MCF 10A (cell line): ENCODE measurements around the gene TPST1. TPM values are rescaled to one million over a fixed set of nuclear protein-coding genes. Genes with fewer than 3 reads are reported as not detected.

ENCODE experiments used
- BruUV-seq: library from RNA; stranded (reverse); fragments of 400-500 nt; replicated peaks from 2 replicates; lab custom pipeline; 2021; lab: Mats Ljungman, UMichigan
- CTCF ChIA-PET: fragments of 300-600 bp; sonication (Branson Sonifier 250); formaldehyde crosslinking; extraction: SDS; loops from one replicate; lab custom pipeline; 2021; ENCODE audit warnings: antibody characterized with exemption, inconsistent platforms; lab: Yijun Ruan, JAX
- POLR2A ChIA-PET: fragments of 300-600, 350-650 bp; sonication (Branson Sonifier 250); formaldehyde crosslinking; extraction: SDS; loops from one replicate; lab custom pipeline; 2020; ENCODE audit warnings: antibody characterized with exemption, inconsistent platforms; lab: Yijun Ruan, JAX
- DNase-seq: peaks from one replicate; pipeline ENCODE4 v3.0.0-alpha.2; 2018; ENCODE audit not compliant: unreplicated experiment
- H3K27ac Mint-ChIP-seq: one replicate; pipeline ENCODE4 v1.8.0; 2022; ENCODE audit warnings: mild to moderate bottlenecking, low read depth, mixed read lengths; ENCODE audit not compliant: unreplicated experiment
- H3K27me3 Mint-ChIP-seq: one replicate; pipeline ENCODE4 v1.8.0; 2022; ENCODE audit warnings: mixed read lengths; ENCODE audit not compliant: insufficient read depth, unreplicated experiment
- H3K36me3 Mint-ChIP-seq: one replicate; pipeline ENCODE4 v1.8.0; 2022; ENCODE audit warnings: mild to moderate bottlenecking, moderate library complexity, mixed read lengths; ENCODE audit not compliant: insufficient read depth, unreplicated experiment
- H3K4me1 Mint-ChIP-seq: one replicate; pipeline ENCODE4 v1.8.0; 2022; ENCODE audit warnings: mixed read lengths; ENCODE audit not compliant: insufficient read depth, unreplicated experiment
- H3K4me3 Mint-ChIP-seq: one replicate; pipeline ENCODE4 v1.8.0; 2022; ENCODE audit warnings: mild to moderate bottlenecking, moderate library complexity, mixed read lengths; ENCODE audit not compliant: unreplicated experiment
- H3K9me3 Mint-ChIP-seq: one replicate; pipeline ENCODE4 v1.8.0; 2022; ENCODE audit warnings: mixed read lengths; ENCODE audit not compliant: unreplicated experiment
- CTCF ChIP-seq: fragments of 200-600 bp; IDR thresholded peaks from one replicate; pipeline ENCODE4 v1.8.0; 2022; ENCODE audit warnings: antibody characterized with exemption, mild to moderate bottlenecking; ENCODE audit not compliant: unreplicated experiment
- intact Hi-C: fragments of 100-400 bp; cut with micrococcal nuclease; formaldehyde crosslinking; loops from 2 replicates; pipeline ENCODE4 v1.14.1; 2022
- total RNA-seq: library from RNA; stranded (reverse); gene quantifications from 2 replicates; pipeline ENCODE4 v1.2.3, GENCODE V29; 2022

Gene TPST1
- total RNA-seq, 1 experiment from 2014 or later, result 3.2 TPM

GRCh38 chr7:66261941-66262340 lies 56.8 kb downstream of the TPST1 start:
- no peak for TF ChIP-seq CTCF
- no TSS peak for BruUV-seq
- DNase-seq, result no peak
- Mint-ChIP-seq H3K4me1 (peaks cover 6% of the 10 kb centered on the region), H3K27ac (no peak overlapping the region), H3K4me3 (no peak overlapping the region), H3K36me3 (peaks cover 7% of the 10 kb centered on the region), H3K9me3 (peaks cover 16% of the 10 kb centered on the region), H3K27me3 (no peaks in the 10 kb centered on the region)
- intact Hi-C loops, result no loop called here
- POLR2A ChIA-PET, result no interaction called here
- CTCF ChIA-PET, result interaction anchor here (1.0 kb wide), 1 partner anchor 9 kb away, joined by 3 read pairs; no protein-coding TSS in a partner anchor

GRCh38 chr7:66263936-66264335 lies 58.8 kb downstream of the TPST1 start:
- H3K27ac Mint-ChIP-seq, result no peak overlapping the region
- DNase-seq, result no peak
- intact Hi-C loops, result no loop called here
- H3K36me3 Mint-ChIP-seq, result peaks cover 7% of the 10 kb centered on the region
- BruUV-seq, result no TSS peak
- CTCF ChIA-PET, result interaction anchor here (0.6 to 1.1 kb wide), 2 partner anchors 12 to 199 kb away, joined by 3 to 5 read pairs; no protein-coding TSS in a partner anchor
- H3K27me3 Mint-ChIP-seq, result no peaks in the 10 kb centered on the region
- no peak for TF ChIP-seq CTCF
- POLR2A ChIA-PET, result interaction anchor here (7.6 kb wide), 1 partner anchor 17 kb away, joined by 65 read pairs; no protein-coding TSS in a partner anchor
- peaks cover 21% of the 10 kb centered on the region for H3K4me1 Mint-ChIP-seq
- no peak overlapping the region for H3K4me3 Mint-ChIP-seq
- H3K9me3 Mint-ChIP-seq, result peaks cover 16% of the 10 kb centered on the region

DNA sequence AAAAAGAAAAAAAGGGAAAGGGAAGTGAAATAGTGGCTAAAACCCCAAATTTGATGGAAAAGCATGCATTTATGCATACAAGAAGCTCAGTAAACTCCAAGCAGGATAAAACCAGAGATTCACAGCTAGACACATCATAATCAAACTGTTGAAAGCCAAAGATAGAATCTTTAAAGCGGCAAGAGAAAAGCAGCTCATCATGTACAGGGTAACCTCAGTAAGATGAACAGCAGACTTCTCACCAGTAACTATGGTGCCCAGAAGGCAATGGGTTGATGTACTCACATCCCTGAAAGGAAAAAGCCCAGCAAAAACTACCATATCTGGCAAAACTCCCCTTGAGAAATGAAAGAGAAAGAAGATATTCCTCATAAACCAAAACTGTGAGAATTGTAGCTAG lies 60.4 kb downstream of the TPST1 start:
- no peaks in the 10 kb centered on the region for H3K27me3 Mint-ChIP-seq
- no peak for TF ChIP-seq CTCF
- peak; percentile 47 for DNase-seq
- intact Hi-C loops, result no loop called here
- H3K4me1 Mint-ChIP-seq, result peaks cover 29% of the 10 kb centered on the region
- peaks cover 22% of the 10 kb centered on the region for H3K9me3 Mint-ChIP-seq
- ChIA-PET CTCF (interaction anchor here (0.6 to 1.9 kb wide), 3 partner anchors 11 to 61 kb away, joined by 4 to 5 read pairs (median 4); partner anchors contain the start of gene TPST1), POLR2A (interaction anchor here (0.6 to 7.6 kb wide), 3 partner anchors 16 to 88 kb away, joined by 3 to 65 read pairs (median 4); no protein-coding TSS in a partner anchor)
- BruUV-seq, result no TSS peak
- peaks cover 7% of the 10 kb centered on the region for H3K36me3 Mint-ChIP-seq
- H3K27ac Mint-ChIP-seq, result no peak overlapping the region
- no peak overlapping the region for H3K4me3 Mint-ChIP-seq

DNA sequence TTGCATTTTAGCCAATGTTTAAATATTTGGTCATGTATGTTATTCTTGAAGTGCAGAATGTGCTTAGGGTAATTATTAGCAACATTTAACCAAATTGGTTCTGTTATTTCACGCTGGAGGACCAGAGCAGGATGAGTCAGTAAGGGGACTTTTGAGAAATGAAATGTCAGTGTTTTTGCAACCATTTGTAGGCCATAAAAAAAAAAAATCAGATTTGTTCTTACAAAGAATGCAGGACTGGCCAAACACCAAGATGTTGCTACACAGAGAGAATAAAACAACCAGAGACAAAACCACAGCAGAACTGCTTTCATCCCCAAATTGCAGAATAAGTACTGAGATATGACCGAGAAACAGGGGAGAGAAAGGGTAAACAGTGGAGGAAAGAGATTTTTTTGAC lies 62.1 kb downstream of the TPST1 start:
- Mint-ChIP-seq H3K4me1 (peaks cover 29% of the 10 kb centered on the region), H3K9me3 (peaks cover 30% of the 10 kb centered on the region), H3K27ac (peak overlapping the region; percentile 88), H3K27me3 (no peaks in the 10 kb centered on the region), H3K36me3 (peaks cover 7% of the 10 kb centered on the region), H3K4me3 (peak overlapping the region; percentile 55)
- POLR2A ChIA-PET, result interaction anchor here (0.8 to 7.6 kb wide), 3 partner anchors 10 to 85 kb away, joined by 3 to 65 read pairs (median 7); no protein-coding TSS in a partner anchor
- BruUV-seq, result no TSS peak
- DNase-seq, result peak; percentile 74
- no peak for TF ChIP-seq CTCF
- CTCF ChIA-PET, result interaction anchor here (0.6 kb wide), 2 partner anchors 89 to 183 kb away, joined by 3 to 5 read pairs; no protein-coding TSS in a partner anchor
- intact Hi-C loops, result no loop called here
